ENCODE results near the gene UMPS.

UMPS gene

GRCh38 chr3:124764746-124765145 lies 34.5 kb downstream of the UMPS start:
- no peak for DNase-seq

GRCh38 chr3:124765197-124765840 lies 35.1 kb downstream of the UMPS start:
- no peak for DNase-seq

- DNase-seq, result no peak
Measured at GRCh38 chr3:124766113-124767095, 36.2 kb downstream of the UMPS start.

GRCh38 chr3:124767264-124767663 lies 37.0 kb downstream of the UMPS start:
- DNase-seq, result no peak

- DNase-seq, result no peak
Measured at GRCh38 chr3:124767691-124768090, 37.4 kb downstream of the UMPS start.

GRCh38 chr3:124768812-124769211 lies 38.6 kb downstream of the UMPS start:
- no peak for DNase-seq

GRCh38 chr3:124769462-124769861 lies 39.2 kb downstream of the UMPS start:
- no peak for DNase-seq

- DNase-seq, result no peak
Measured at GRCh38 chr3:124770336-124771082, 40.3 kb downstream of the UMPS start.

- DNase-seq, result no peak
Measured at GRCh38 chr3:124771083-124771445, 40.8 kb downstream of the UMPS start.

- no peak for DNase-seq
Measured at GRCh38 chr3:124772081-124772831, 42.0 kb downstream of the UMPS start.

- no peak for DNase-seq
Measured at GRCh38 chr3:124773351-124774326, 43.4 kb downstream of the UMPS start.

- no peak for DNase-seq
Measured at GRCh38 chr3:124774327-124774718, 44.1 kb downstream of the UMPS start.

- DNase-seq, result no peak
Measured at GRCh38 chr3:124774841-124775402, 44.7 kb downstream of the UMPS start.

- DNase-seq, result no peak
Measured at GRCh38 chr3:124775877-124776276, 45.6 kb downstream of the UMPS start.

GRCh38 chr3:124776856-124777255 lies 46.6 kb downstream of the UMPS start:
- DNase-seq, result no peak

GRCh38 chr3:124777762-124778470 lies 47.7 kb downstream of the UMPS start:
- no peak for DNase-seq

GRCh38 chr3:124779116-124779515 lies 48.9 kb downstream of the UMPS start:
- DNase-seq, result no peak

- no peak for DNase-seq
Measured at GRCh38 chr3:124779751-124780191, 49.5 kb downstream of the UMPS start.

GRCh38 chr3:124780356-124780755 lies 50.1 kb downstream of the UMPS start:
- DNase-seq, result no peak

GRCh38 chr3:124780761-124781475 lies 50.7 kb downstream of the UMPS start:
- DNase-seq, result no peak
